NCI-H2107 treated with DMSO at 0.1 percent for 48 hours (cell line): ENCODE results near the gene GAB2.

Source experiments
- DNase-seq: peaks from one replicate; lab custom pipeline; 2025; ENCODE audit not compliant: unreplicated experiment; lab: John Stamatoyannopoulos, UW

GAB2 gene

GRCh38 chr11:78400702-78401101 is 16.9 kb downstream of the GAB2 start:
- no peak for DNase-seq

- no peak for DNase-seq
Observed at GRCh38 chr11:78400116-78400515, 17.5 kb downstream of the GAB2 start.

GRCh38 chr11:78399136-78399535 is 18.5 kb downstream of the GAB2 start:
- no peak for DNase-seq

GRCh38 chr11:78398715-78399114 is 18.9 kb downstream of the GAB2 start:
- no peak for DNase-seq

- no peak for DNase-seq
Observed at GRCh38 chr11:78397398-78397797, 20.2 kb downstream of the GAB2 start.

GRCh38 chr11:78395597-78395996 is 22.0 kb downstream of the GAB2 start:
- DNase-seq, result no peak

- DNase-seq, result no peak
Observed at GRCh38 chr11:78392854-78393253, 24.8 kb downstream of the GAB2 start.

GRCh38 chr11:78391424-78391823 is 26.2 kb downstream of the GAB2 start:
- no peak for DNase-seq

GRCh38 chr11:78390809-78391208 is 26.8 kb downstream of the GAB2 start:
- no peak for DNase-seq

- no peak for DNase-seq
Observed at GRCh38 chr11:78386215-78386941, 31.2 kb downstream of the GAB2 start.

GRCh38 chr11:78385205-78385604 is 32.4 kb downstream of the GAB2 start:
- DNase-seq, result no peak

- no peak for DNase-seq
Observed at GRCh38 chr11:78384231-78384630, 33.4 kb downstream of the GAB2 start.

GRCh38 chr11:78381865-78382264 is 35.8 kb downstream of the GAB2 start:
- no peak for DNase-seq

- DNase-seq, result no peak
Observed at GRCh38 chr11:78380615-78381051, 37.0 kb downstream of the GAB2 start.

GRCh38 chr11:78379039-78379670 is 38.5 kb downstream of the GAB2 start:
- no peak for DNase-seq

- no peak for DNase-seq
Observed at GRCh38 chr11:78377625-78378418, 39.8 kb downstream of the GAB2 start.

- DNase-seq, result no peak
Observed at GRCh38 chr11:78376858-78377257, 40.8 kb downstream of the GAB2 start.

- DNase-seq, result no peak
Observed at GRCh38 chr11:78374917-78375316, 42.7 kb downstream of the GAB2 start.

GRCh38 chr11:78373689-78374088 is 43.9 kb downstream of the GAB2 start:
- no peak for DNase-seq

GRCh38 chr11:78372114-78372768 is 45.4 kb downstream of the GAB2 start:
- no peak for DNase-seq

- peak; percentile 85 for DNase-seq
Observed at GRCh38 chr11:78371221-78371891, 46.3 kb downstream of the GAB2 start.
